Inflammatory macrophage treated with lipopolysaccharide for 4 hours (primary cell): ENCODE data around the gene EDDM3A.
A peak's percentile ranks its signal among the peaks of the same experiment; 100 is the strongest.
"Not testable (repeated sequence)": the region's sequence is repeated elsewhere in the genome, so short reads cannot be mapped to it uniquely, and the experiment has no call there.

Experiments
- DNase-seq: peaks from one replicate; pipeline ENCODE4 v3.0.0-alpha.2; 2020

Gene EDDM3A, protein sequence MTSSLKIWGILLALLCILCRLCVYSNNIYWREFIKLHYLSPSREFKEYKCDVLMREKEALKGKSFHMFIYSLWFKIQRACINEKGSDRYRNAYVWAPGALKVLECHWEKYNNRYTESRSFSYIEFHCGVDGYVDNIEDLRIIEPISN

DNA sequence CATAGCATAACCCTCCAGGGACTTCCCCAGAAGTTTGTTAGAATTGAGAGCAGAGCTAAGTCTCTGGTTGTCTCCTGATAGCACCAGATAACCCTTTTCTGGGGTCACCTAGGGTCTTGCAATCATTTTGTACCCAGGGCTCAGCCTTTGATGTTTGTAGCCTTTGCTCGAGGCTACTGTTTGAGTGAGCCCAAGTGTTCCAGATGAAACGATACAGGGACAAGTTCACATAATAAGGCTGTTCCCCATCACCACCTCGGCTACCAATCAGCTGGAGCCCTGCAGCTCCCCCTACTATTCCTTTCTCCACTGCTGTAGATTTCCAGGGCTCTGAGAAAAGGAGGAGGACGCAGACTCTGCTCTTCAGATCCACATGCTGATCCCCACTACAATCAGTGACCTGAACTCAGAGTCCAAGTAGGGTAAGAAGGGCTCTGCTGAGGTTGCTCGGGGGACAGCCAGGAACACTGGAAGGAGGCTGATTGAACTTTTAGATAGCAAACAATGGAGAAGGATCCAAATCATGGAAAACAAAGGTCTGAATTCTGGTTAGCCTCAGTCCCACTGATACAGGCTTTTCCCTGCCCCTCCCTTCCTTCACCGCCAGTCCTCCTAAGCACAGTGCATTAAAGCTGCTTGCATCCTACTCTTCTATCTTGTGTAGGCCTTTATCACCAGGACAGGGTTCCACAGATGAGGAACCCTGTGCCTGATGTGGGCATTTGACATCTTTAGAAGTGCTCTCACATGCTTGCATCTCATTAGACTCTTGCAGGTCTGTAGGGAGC lies at the start of gene EDDM3A:
Gene EDDM3A (plus strand): TSS at position 317 of the 788 bp plus-strand sequence. CDS start 1,694 bp downstream, outside the sequence.
- no peak for DNase-seq

DNA sequence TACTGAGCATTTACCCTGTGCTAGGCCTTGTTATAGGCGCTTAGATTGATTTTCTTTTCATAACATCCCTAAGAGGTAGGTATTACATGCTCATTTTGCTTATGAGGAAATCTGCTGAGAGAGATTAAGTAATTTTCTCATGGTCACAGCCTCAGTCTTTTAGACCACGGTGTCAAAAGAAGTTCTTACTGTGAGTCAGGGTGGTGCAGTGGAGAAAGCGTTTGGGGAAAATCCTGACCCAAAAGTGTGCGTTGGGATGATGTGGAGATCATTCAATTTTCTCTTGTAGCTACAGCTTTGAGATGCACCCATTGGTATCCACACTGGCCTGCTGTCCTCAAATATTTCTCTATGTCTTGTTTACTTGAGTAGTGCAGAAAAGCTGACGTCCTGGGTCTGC lies 48.9 kb upstream of the EDDM3A start:
- DNase-seq: peak; percentile 55

DNA sequence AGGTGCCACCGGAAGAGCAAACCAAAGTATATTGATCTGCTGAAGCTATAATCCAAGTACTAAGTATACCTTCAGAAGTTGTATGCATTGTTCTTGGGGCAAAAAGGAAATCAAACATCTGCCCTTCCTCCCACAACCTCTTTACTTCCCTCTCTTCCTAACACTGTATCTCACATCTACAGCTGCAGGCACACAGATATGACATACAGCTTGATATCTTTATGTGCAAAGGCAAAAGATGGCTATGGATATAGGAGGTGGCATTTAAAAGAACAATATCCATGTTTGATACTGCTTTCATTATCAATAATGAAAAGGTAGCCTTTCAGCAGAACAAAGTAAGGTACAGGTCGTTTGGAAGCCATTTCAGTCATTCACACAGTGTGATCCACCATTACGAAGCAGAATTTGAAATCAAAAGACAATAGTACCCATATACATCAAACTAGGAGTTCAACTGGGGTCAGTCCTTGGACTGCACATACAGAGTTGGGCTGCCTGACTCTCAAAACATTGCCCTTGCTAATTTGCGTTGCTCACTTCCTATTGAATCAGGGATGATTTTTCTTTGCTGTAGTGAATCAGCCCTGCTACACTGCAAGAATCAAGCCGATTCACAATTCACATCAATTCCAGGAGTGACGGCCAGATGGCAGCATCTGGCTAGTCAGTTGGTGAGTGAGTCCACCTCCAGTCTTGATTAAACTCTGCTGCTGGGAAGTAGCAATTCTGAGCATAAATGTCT lies 48.2 kb upstream of the EDDM3A start:
- DNase-seq: peak; percentile 78

DNA sequence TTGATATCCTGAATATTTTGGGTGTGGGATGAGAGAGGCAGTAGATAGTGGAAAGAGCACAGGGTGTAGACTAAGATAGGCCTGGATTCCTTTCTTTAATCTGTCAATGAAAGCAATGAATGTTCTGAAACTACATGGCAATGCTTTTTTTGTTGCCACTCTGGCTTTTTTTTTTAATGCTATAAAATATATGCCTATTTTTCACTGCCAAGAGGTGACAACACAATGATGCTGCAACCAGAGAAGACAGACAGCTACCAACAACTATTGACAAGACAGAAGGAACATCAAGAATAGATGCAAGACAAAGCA lies 47.7 kb upstream of the EDDM3A start:
- no peak for DNase-seq

DNA sequence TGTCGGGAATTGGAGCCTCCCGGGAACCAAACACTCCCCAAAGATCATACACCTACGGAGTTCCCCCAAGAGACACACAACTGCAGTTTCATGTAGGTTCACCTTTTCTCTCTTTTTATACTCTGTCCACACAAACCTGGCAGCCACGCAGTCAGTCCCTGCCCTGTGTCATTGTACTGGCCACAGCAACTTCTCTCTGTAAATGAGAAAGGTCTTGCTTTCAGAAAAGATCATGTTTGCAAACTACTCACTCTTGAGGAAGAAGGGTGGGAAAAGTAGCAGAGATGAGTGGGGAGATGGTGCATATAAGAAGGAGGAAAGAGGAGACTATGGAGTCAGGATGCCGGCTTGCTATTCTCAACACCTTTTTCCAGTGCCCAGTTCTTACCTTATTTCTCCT lies 46.8 kb upstream of the EDDM3A start:
- no peak for DNase-seq

DNA sequence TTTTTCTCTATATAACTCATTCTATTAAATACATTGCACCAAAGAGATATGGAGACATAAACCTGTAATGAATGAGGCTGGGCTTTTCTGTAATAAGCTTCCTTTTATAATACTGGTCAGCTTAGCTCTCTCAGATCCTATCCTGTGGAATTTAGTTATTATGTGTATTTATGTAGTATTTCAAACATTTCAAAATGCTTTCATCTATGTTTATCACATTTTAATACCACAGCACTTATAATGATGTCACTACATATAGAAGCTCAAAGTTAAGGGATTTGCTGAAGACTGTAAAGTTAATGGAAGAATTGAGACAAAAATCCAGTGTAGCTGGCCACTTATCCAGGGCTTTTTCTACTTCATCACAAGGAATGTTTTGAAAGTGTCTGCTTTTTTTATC lies 45.8 kb upstream of the EDDM3A start:
- DNase-seq: no peak

DNA sequence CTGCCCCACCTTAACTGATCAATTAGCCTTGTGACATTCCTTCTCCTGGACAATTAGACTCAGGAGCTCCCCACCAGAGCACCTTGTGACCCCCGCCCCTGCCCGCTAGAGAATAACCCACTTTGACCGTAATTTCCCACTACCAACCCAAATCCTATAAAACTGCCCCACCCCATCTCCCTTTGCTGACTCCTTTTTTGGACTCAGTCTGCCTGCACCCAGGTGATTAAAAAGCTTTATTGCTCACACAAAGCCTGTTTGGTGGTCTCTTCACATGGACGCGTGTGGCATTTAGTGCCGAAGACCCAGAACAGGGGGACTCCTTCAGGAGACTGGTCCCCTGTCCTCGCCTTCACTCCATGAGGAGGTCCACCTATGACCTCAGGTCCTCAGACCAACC lies 44.7 kb upstream of the EDDM3A start:
- not testable (repeated sequence) for DNase-seq

DNA sequence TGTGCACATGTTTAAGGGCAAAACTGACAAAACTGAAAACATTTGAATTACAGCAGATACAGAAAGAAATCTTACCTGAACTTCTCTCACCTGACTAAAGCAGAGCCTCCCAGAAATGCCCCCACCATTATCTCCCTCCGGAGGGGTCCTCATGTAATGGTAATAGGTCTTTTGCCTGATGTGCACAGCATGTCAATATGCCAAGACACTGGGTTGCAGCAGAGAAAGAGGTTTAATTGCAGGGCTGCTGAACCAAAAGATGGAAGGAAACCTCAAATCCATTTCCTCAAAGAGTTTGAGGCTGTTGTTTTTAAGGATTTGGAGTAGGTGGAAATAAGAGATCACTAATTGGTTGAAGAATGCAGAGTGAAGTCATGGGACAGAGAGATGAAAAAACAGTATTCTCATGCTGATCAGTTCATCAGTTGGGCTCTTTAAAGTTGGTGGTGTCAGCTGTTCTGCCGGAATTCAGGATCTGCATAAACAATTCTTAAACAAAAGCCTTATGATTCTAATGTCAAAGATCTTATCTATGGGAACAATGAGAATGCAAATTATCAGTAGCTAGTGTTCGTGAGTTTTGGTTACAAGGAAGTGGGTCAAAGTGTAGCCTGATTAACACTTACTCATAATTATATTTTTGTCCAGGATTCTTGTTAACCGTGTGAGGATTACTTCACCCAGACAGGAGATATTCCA lies 38.9 kb upstream of the EDDM3A start:
- DNase-seq: no peak

DNA sequence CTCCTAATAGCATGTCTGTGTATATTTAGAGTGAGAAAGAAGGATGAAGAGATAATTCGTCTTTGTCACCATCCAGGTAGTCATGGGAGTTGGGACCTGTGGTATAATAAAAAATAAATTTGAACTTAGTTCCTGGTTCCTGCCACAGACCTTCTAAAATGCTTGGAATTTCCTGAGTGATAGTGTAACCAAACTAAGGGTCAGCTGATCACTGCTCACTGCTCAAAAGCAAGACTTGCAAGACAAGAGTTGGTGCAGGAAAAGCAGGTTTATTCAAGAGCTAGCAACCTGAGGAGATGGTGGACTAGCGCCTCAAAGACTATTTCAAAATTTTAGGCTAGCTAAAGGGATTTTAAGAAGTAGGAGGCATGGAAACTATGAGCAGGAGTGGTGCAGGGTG lies 38.1 kb upstream of the EDDM3A start:
- DNase-seq: peak; percentile 25

DNA sequence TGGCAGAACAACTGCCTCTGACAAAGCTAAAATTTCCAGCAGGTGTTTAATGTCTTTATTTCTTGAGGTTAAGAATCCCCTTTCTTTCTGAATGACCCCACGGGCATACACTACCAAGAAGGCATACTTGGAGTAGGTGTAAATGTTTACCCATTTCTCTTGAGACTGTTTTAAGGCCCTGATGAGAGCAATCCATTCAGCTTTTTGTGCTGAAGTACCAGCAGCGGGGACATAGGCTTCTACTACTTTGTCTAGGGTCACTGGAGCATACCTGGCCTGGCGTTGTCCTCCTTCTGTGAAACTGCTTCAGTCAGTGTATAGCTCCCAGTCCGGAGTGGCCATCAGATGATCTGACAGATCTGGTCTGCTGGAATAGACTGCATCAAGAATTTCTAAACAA lies 34.4 kb upstream of the EDDM3A start:
- no peak for DNase-seq

DNA sequence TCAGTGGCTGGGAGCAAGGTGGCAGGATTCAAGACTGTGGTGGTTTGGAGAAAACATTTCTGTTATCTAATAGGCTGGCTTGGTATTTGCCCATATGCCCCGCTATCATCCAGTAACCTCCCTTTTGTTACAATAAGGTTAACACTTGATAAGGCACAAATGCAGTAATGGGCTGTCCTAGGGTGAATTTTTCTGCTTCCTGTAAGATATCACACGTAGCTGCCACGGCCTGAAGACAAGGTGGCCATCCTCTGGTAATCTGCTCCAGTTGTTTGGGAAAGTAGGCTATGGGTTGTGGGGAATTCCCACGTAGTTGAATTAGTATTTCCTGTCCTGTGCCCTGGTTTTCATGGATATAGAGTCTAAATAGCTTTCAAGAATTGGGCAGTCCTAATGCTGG lies 34.0 kb upstream of the EDDM3A start:
- no peak for DNase-seq

DNA sequence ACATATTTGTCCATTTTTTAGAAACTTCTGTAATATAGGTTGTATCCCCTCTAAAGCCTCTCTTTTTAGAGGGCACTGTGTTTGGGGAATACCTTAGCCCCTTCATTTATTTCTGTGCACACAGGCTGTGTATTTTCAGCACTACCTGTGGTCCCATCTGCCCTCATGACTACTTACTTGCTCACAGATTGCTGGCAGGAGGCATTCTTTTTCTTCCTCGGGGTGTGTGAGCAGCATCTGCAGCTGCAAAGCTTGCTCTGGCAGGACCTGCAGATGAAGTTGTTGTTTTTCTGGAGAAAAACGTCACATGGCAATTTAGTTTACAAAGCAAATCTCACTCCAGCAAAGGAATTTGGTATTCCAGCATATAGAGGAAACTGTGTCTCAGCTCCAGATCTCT lies 32.8 kb upstream of the EDDM3A start:
- no peak for DNase-seq

DNA sequence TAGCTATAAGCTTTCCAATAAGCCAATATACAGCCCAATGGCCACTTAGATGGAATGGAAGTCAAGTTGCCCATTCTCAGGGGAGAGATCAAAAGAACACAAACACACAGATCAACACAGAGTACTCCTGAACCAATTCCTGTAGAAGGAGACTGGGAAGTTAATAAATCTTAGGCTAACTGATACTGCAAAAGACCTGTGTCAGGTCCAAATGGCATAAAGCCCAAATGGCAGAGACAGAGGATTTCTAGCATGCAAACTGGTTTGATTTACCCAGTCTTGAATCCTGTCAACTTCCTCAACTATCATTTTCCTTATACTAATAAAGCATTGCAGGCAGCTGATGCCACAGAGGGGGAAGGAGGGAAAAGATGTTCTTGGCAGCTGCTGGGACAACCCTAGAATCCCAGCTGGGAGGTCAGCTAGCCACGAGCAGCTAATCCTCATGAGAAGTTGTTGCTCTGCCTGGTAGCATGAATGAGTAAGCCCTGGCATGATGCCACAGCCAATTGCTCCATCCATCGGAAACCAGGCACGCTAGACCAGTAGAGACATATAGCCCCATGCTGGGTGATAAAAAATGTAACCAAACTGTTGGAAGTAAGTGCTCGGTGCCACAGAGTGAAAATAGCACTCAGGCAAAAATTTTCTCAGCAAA lies 31.0 kb upstream of the EDDM3A start:
- peak; percentile 89 for DNase-seq

DNA sequence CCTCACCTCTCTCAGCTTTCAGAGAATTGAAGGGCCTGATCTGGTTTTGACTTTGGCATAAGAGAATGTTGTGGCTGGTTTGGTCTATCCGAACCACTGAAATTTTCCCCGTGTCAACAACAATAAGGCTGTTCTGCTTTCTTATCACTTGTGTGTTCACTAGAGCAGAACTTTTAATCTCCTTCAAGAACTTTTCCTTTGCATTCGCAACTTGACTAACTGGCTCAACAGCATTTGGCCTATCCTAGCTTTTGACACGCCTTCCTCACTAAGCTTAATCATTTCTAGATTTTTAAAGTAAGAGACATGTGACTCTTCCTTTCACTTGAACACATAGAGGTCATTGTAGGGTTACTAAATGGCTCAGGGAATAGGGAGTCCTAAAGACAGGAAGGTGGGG lies 25.9 kb upstream of the EDDM3A start:
- DNase-seq: no peak

DNA sequence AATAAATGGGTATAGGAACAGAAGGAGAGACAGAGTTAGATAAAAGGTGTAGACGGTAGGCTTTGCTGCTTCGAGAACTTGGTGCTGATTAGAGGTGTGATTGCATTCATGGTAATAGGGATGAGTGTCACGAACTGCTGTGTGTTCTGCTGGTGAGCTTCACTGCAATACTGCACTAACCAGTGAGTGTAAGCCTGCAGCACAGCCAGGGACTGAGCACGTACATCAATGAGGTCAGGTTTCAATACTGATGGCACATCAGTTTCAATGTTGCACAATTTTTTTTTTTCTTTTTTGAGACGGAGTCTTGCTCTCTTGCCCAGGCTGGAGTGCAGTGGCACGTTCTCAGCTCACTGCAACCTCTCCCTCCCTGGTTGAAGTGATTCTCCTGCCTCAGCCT lies 24.9 kb upstream of the EDDM3A start:
- no peak for DNase-seq

DNA sequence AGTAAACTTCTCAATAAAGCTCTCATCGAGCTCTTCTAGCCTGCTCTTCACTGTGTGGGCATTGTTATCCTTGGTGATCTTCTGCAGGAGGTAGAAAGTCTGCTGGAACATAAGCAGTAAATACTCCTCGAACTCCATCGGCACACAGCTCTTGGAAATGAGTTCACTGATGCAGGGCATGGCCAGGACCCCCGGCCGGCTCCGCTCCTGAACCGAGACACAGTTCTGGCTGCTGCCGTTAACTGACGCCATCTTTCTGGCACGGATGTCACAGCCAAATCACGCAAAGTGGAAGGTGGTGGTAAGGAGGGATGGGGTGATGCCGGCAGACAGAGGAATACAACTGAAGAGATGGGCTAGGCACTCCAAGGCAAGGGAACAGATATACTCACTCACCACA lies 23.7 kb upstream of the EDDM3A start:
- no peak for DNase-seq

DNA sequence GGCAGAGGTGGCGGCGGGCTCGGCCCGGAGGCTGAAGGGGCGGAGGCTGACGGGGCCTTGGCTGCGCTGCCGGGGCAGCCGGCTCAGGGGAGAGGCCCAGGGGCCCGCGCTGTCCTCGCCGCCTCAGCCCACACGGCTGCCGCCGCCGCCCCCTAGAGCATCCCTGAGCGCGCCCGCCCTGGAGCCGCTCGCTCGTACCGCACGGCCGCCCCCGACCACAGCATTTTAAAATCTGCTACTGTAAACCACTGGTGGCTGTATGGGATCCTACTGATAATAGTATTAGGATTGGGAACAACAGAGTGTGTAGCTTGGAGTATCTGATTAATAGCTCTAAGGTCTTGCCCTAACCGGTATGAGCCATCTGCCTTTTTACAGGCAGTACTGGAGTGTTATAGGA lies 22.2 kb upstream of the EDDM3A start:
- DNase-seq: no peak

DNA sequence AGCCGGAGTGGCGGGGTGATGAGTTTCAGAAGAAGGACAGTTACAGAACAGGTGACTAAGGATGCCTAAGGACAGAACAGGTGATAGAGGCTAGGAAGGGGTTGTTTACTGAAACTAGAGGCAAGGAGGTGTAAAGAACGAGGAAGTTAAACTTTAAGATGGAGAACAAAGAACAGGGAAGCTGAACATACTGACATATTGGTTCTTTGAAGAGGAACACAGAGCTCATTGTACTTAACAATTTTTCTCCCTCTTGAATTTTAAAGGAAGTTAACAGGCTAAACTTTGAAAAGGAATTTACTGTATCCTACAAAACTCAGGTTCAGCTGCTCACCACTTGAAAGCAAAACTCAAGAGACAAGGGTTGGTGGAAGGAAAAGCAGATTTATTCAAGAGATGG lies 19.6 kb upstream of the EDDM3A start:
- DNase-seq: peak; percentile 11

DNA sequence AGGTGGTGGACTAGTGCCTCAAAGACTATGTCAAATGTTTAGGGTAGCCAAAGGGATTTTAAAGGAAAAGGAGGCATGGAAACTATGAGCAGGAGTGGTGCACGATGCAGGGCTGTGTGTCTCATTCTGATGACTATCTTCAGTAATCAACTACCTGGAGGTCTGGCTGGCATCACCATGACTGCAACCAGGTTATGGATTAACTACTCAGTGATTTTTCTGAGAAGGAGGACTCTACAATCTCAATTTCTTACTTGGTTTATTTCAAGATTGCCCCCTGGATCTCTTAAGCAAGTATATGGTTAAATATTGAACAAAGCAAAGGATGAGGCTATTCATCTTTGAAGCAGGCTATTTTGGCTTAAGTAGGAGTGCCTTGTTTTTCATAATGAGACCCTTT lies 19.2 kb upstream of the EDDM3A start:
- DNase-seq: no peak

DNA sequence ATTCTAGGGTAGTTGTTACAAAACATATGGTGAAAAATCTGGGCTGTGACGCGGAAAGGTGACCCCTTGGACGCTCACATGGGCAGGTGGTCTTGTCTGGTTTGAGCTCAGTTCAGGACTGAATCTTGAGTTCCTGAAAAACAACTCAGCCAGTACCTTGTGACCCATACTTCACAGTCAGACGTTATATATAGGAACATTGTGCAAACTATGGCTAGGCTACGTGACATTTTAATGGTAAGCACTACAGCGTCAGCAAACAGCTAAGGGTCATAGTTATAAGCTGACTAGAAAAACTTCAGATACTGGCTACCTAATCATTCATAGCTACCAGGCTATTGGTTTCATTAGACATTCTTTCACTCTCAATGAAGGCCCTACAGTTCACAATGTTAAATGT lies 14.8 kb upstream of the EDDM3A start:
- peak; percentile 68 for DNase-seq

DNA sequence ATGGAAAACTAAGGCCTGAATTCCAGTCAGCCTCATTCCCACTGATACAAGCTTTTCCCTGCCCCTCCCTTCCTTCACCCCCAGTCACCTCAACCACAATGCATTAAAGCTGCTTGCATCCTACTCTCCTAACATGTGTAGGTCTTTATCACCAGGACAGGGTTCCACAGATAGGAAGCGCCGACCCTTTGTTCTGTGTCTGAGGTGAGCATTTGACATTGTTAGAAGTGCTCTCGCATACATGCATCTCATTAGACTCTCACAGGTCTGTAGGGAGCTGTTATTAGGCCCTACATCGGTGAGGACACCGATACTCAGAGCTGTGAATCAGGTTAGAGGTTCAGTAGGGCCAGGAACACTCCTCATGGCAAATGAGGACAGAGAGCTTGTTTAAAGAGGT lies 13.2 kb upstream of the EDDM3A start:
- DNase-seq: no peak

DNA sequence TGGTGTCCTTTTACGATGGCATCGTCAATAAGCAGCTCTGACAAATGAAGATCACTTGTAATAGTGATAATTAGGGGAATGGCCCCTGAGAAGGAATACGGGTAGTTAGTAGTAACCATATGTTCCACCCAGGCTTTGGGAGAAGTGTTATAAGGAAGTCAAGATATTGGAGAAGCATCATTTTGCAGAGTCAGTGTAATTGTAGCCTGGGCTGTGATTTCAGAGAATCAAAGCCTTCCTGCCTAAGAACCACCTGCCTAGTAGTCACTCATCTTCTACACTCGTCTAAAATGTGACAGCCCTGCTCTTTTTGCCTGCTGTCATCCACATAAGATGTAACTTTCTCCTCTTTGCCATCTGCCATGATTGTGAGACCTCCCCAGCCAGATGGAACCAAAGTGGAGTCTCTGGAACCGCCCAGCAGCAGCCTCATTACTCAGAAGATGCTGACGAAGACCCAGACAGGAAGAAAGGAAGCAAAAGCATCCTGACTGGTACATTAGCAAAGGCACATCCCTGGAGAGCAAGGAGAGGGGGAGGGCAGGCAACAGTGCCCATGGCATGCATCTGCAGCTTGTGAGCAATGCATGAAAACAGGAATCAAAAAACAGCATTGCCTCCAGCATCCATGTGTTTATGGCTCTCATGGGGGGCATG lies 12.6 kb upstream of the EDDM3A start:
- DNase-seq: peak; percentile 41
